ENCODE measurements around the gene ANTXR2.

The ANTXR2 gene

DNA sequence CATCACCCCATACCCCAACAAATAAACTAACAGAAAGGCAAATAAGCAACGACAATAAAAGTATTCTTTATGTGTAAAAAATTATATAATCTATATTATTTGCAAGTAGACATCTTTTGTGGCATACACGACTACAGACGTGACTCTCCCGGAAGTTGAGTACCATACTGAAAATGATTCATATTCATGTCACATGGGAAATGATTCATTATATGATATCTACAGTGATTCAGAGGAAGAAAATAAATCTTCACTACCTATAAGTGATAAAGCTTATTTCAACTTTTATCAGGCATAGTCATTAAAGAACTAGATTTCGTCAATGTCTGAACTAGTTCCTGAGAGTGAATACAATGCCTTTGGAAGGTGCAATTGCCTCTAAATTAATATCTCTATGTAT lies 4.6 kb upstream of the ANTXR2 start:
- in situ Hi-C loops (cut with HindIII; ENCODE audit: low sequenced_read_pairs): no loop called here
- no peak overlapping the region for H3K4me3 ChIP-seq (ENCODE audit: low read depth, low read length)
- no peak for DNase-seq (ENCODE audit: low read depth, low spot score)
- TF ChIP-seq, protein P1, sequence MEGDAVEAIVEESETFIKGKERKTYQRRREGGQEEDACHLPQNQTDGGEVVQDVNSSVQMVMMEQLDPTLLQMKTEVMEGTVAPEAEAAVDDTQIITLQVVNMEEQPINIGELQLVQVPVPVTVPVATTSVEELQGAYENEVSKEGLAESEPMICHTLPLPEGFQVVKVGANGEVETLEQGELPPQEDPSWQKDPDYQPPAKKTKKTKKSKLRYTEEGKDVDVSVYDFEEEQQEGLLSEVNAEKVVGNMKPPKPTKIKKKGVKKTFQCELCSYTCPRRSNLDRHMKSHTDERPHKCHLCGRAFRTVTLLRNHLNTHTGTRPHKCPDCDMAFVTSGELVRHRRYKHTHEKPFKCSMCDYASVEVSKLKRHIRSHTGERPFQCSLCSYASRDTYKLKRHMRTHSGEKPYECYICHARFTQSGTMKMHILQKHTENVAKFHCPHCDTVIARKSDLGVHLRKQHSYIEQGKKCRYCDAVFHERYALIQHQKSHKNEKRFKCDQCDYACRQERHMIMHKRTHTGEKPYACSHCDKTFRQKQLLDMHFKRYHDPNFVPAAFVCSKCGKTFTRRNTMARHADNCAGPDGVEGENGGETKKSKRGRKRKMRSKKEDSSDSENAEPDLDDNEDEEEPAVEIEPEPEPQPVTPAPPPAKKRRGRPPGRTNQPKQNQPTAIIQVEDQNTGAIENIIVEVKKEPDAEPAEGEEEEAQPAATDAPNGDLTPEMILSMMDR (IDR thresholded peaks at IDR 0.05; ENCODE audit: low read depth, low read length): no peak

GRCh38 chr4:80076681-80077080 lies 3.7 kb upstream of the ANTXR2 start:
- TF ChIP-seq, protein P1 (IDR thresholded peaks at IDR 0.05; ENCODE audit: low read depth, low read length): no peak
- H3K4me3 ChIP-seq (ENCODE audit: low read depth, low read length): no peak overlapping the region
- in situ Hi-C loops (cut with HindIII; ENCODE audit: low sequenced_read_pairs): no loop called here
- no peak for DNase-seq (ENCODE audit: low read depth, low spot score)

DNA sequence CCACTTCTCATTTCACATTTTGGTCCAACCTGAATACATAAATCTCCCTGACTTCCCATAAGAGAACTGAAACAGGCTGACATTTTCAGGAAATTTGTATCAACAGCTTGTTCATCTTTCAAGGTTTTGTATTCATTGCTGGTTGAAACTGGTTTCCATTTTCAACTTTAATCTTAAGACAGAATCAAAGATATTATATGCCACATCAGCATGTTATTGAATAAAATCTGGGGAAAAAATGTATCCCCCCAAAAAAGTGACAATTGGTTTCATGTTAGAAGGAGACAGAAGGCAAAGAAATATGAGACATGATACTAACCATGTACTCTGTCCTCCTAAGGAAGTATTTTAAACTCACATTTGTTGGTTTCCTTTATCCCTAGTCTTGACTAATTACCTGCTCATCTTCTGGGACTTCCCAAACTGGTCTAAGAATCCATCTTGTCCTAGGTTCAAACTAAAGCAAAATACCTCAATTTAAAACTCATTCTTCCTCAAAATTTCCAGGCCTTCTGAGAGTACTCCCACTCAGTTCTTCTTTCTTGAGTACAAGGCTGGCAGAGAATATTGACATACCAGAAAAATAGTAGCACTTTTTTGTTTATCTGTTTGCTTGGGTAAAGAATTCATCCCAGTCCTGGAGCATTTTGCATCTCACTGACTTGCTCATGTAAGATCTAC lies 3.1 kb upstream of the ANTXR2 start:
- TF ChIP-seq, protein P1 (IDR thresholded peaks at IDR 0.05; ENCODE audit: low read depth, low read length): no peak
- in situ Hi-C loops (cut with HindIII; ENCODE audit: low sequenced_read_pairs): no loop called here
- H3K4me3 ChIP-seq (ENCODE audit: low read depth, low read length): no peak overlapping the region
- no peak for DNase-seq (ENCODE audit: low read depth, low spot score)

GRCh38 chr4:80074651-80075050 lies 1.6 kb upstream of the ANTXR2 start:
- TF ChIP-seq, protein P1 (IDR thresholded peaks at IDR 0.05; ENCODE audit: low read depth, low read length): no peak
- in situ Hi-C loops (cut with HindIII; ENCODE audit: low sequenced_read_pairs): no loop called here
- no peak for DNase-seq (ENCODE audit: low read depth, low spot score)

DNA sequence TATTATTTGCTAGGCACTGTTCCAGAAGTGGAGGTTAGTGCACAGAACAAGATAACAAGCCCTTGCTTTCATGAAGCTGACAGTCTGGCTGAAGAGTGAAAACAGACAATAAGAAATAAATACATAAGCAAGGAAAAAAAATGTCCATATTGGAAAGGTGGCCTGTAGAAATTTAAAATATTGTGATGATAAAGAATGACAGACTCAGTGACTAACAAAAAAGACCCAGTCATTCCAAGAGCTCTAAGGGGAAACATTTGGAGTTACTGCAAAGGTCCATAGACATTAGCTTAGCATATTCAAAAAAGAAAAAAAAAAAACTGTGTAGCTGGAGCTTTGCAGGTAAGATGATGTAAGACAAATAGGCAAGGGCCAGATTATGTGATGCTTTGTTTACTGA lies 1.0 kb upstream of the ANTXR2 start:
- no peak for DNase-seq (ENCODE audit: low read depth, low spot score)
- in situ Hi-C loops (cut with HindIII; ENCODE audit: low sequenced_read_pairs): no loop called here
- TF ChIP-seq, protein P1 (IDR thresholded peaks at IDR 0.05; ENCODE audit: low read depth, low read length): no peak
- no peak overlapping the region for H3K4me3 ChIP-seq (ENCODE audit: low read depth, low read length)

More at GRCh38 chr4:80074651-80075050, 1.6 kb upstream of the ANTXR2 start:
- H3K4me3 ChIP-seq (ENCODE audit: low read depth, low read length): no peak overlapping the region

GRCh38 chr4:80073473-80074008 lies 512 bp upstream of the ANTXR2 start:
- in situ Hi-C loops (cut with HindIII; ENCODE audit: low sequenced_read_pairs): no loop called here
- TF ChIP-seq, protein P1 (IDR thresholded peaks at IDR 0.05; ENCODE audit: low read depth, low read length): no peak
- no peak for DNase-seq (ENCODE audit: low read depth, low spot score)
- peak overlapping the region; percentile 87 for H3K4me3 ChIP-seq (ENCODE audit: low read depth, low read length)

Measured in astrocyte of the spinal cord (primary cell).